Measurements from ENCODE around the gene LRRC74B.

LRRC74B gene

GRCh38 chr22:21028277-21029251 is 17.2 kb upstream of the LRRC74B start:
- no peak overlapping the region for H3K27ac ChIP-seq

GRCh38 chr22:21029486-21030025 is 16.2 kb upstream of the LRRC74B start:
- no peak for TF ChIP-seq CTCF (conservative IDR thresholded peaks at IDR 0.05)
- no peak for TF ChIP-seq ZFX (IDR thresholded peaks at IDR 0.05)
- no peak overlapping the region for H3K27ac ChIP-seq

More at GRCh38 chr22:21028277-21029251, 17.2 kb upstream of the LRRC74B start:
- no peak for TF ChIP-seq CTCF (conservative IDR thresholded peaks at IDR 0.05)
- TF ChIP-seq ZFX (IDR thresholded peaks at IDR 0.05) = no peak

GRCh38 chr22:21030032-21030431 is 15.7 kb upstream of the LRRC74B start:
- TF ChIP-seq CTCF (conservative IDR thresholded peaks at IDR 0.05) (no peak), ZFX (IDR thresholded peaks at IDR 0.05) (no peak)
- no peak overlapping the region for H3K27ac ChIP-seq

GRCh38 chr22:21030621-21031544 is 14.9 kb upstream of the LRRC74B start:
- TF ChIP-seq ZFX (IDR thresholded peaks at IDR 0.05) = no peak
- no peak for TF ChIP-seq CTCF (conservative IDR thresholded peaks at IDR 0.05)
- H3K27ac ChIP-seq = no peak overlapping the region

- H3K27ac ChIP-seq = no peak overlapping the region
- no peak for TF ChIP-seq CTCF (conservative IDR thresholded peaks at IDR 0.05)
- no peak for TF ChIP-seq ZFX (IDR thresholded peaks at IDR 0.05)
Measured at GRCh38 chr22:21031545-21032036, 14.2 kb upstream of the LRRC74B start.

GRCh38 chr22:21032037-21032867 is 13.5 kb upstream of the LRRC74B start, which contains the start of gene SLC7A4:
SLC7A4 (minus strand) TSS chr22:21032561; CDS start chr22:21031812, 749 bp downstream.
- no peak within 1 kb of the TSS for H3K27ac ChIP-seq

More at GRCh38 chr22:21032037-21032867, 13.5 kb upstream of the LRRC74B start, which contains the start of gene SLC7A4:
- no peak for TF ChIP-seq ZFX (IDR thresholded peaks at IDR 0.05)
- TF ChIP-seq CTCF (conservative IDR thresholded peaks at IDR 0.05) = no peak
